Thyroid gland (tissue), 4 donors: Measurements from ENCODE around the gene HPDL. TPM values are rescaled to one million over a fixed set of nuclear protein-coding genes. Genes with fewer than 3 reads are reported as not detected.

Experiments
- DNase-seq, 2 donors: peaks; one replicate each; pipeline ENCODE4 v3.0.0-alpha.2; 2019
- H3K27ac ChIP-seq, 3 donors: fragments of 200-600 bp; sonication (generic); 1 replicate in 2 of 3; 2 replicates in 1 of 3; pipeline ENCODE4 v1.5.1; 2016 to 2019; ENCODE audit warnings: mild to moderate bottlenecking in 1 of 3, moderate library complexity in 1 of 3
- H3K27me3 ChIP-seq: fragments of 200-600 bp; sonication (generic); one replicate; pipeline ENCODE4 v1.5.1; 2019
- H3K36me3 ChIP-seq, 2 donors: fragments of 200-600 bp; sonication (generic); one replicate each; pipeline ENCODE4 v1.5.1; 2016 to 2019
- H3K4me1 ChIP-seq, 2 donors: fragments of 200-600 bp; sonication (generic); one replicate each; pipeline ENCODE4 v1.5.1; 2017 to 2019
- H3K4me3 ChIP-seq, 3 donors: fragments of 200-600 bp; sonication (generic); replicated peaks in 1 of 3; 1 replicate in 2 of 3; 2 replicates in 1 of 3; pipeline ENCODE4 v1.5.1; 2016; ENCODE audit warnings: mild to moderate bottlenecking in 1 of 3
- H3K9me3 ChIP-seq: fragments of 200-600 bp; sonication (generic); one replicate; pipeline ENCODE4 v1.5.1; 2017
- CTCF ChIP-seq, 6 experiments: fragments of 200-600 bp in 3 of 6; fragments of 450-650 bp in 3 of 6; sonication (generic) in 3 of 6; IDR thresholded peaks; one replicate each; pipeline ENCODE4 v1.5.1; 2016 to 2019; ENCODE audit warnings: antibody characterized with exemption in 6 of 6, mild to moderate bottlenecking in 2 of 6, inconsistent platforms in 1 of 6, moderate library complexity in 1 of 6
- POLR2A ChIP-seq, 2 donors: fragments of 450-650 bp; IDR thresholded peaks; one replicate each; pipeline ENCODE4 v1.6.1; 2017; ENCODE audit warnings: antibody characterized with exemption in 2 of 2, mild to moderate bottlenecking in 2 of 2, moderate library complexity in 1 of 2
- WGBS, 2 donors: methylation state at CpG; one replicate each; pipeline ENCODE4 v1.1.5; 2017; 5-methylcytosine and 5-hydroxymethylcytosine counted together
- intact Hi-C: fragments of 100-400 bp; cut with DNase I; formaldehyde crosslinking; loops from one replicate; pipeline ENCODE4 v1.15.1; 2023
- total RNA-seq, 4 donors: library from RNA; depleted of rRNA; stranded (reverse); fragments of >200 nt; gene quantifications; one replicate each; pipeline ENCODE4 v1.2.3, GENCODE V29; 2016

The HPDL gene
- total RNA-seq, 4 donors from 2014 or later = 0.27 to 3.5 (median 1.1) TPM

- TF ChIP-seq CTCF (IDR thresholded peaks at IDR 0.05) (no peak), POLR2A (IDR thresholded peaks at IDR 0.05) (no peak)
- WGBS, 2 donors = 93 to 95% methylated on average over 10 of the region's 10 CpGs
These were observed 4.1 kb upstream of the HPDL start for GRCh38 chr1:45322486-45323040.

GRCh38 chr1:45325851-45326506 lies 716 bp upstream of the HPDL start:
- peak overlapping the region in 1 of 3 donors; percentile 59 for H3K27ac ChIP-seq
- no peaks in the 10 kb centered on the region for H3K27me3 ChIP-seq
- H3K9me3 ChIP-seq = no peaks in the 10 kb centered on the region
- intact Hi-C loops = no loop called here
- H3K36me3 ChIP-seq = peaks cover 0 to 6% of the 10 kb centered on the region in 2 donors
- TF ChIP-seq CTCF (IDR thresholded peaks at IDR 0.05) = no peak
- no peak for TF ChIP-seq POLR2A (IDR thresholded peaks at IDR 0.05)
- DNase-seq = peak; percentile 74 to 75
- peaks cover 19 to 22% of the 10 kb centered on the region in 2 donors for H3K4me1 ChIP-seq
- peak overlapping the region in 1 of 3 donors; percentile 36 for H3K4me3 ChIP-seq
- 26 to 30% methylated on average over 6 of the region's 6 CpGs for WGBS, 2 donors

More at GRCh38 chr1:45322486-45323040, 4.1 kb upstream of the HPDL start:
- no peaks in the 10 kb centered on the region for H3K36me3 ChIP-seq
- intact Hi-C loops = no loop called here
- no peaks in the 10 kb centered on the region for H3K27me3 ChIP-seq
- H3K9me3 ChIP-seq = no peaks in the 10 kb centered on the region
- peaks cover 19 to 22% of the 10 kb centered on the region in 2 donors for H3K4me1 ChIP-seq
- H3K4me3 ChIP-seq = no peak overlapping the region
- no peak overlapping the region for H3K27ac ChIP-seq
- DNase-seq = no peak

GRCh38 chr1:45327644-45328515 lies 1.2 kb downstream of the HPDL start:
- TF ChIP-seq POLR2A (IDR thresholded peaks at IDR 0.05) (no peak), CTCF (IDR thresholded peaks at IDR 0.05) (no peak)
- DNase-seq = no peak
- H3K36me3 ChIP-seq = peaks cover 13 to 14% of the 10 kb centered on the region in 2 donors
- intact Hi-C loops = no loop called here
- H3K9me3 ChIP-seq = no peaks in the 10 kb centered on the region
- no peak overlapping the region for H3K27ac ChIP-seq
- no peaks in the 10 kb centered on the region for H3K27me3 ChIP-seq
- H3K4me1 ChIP-seq = peaks cover 19 to 22% of the 10 kb centered on the region in 2 donors
- no peak overlapping the region for H3K4me3 ChIP-seq
- 79 to 86% methylated on average over 5 to 18 of the region's 19 CpGs for WGBS, 2 donors

GRCh38 chr1:45328680-45329079 lies 2.0 kb downstream of the HPDL start:
- Histone ChIP-seq H3K27me3 (no peaks in the 10 kb centered on the region), H3K4me3 (no peak overlapping the region), H3K36me3 (peaks cover 13 to 22% of the 10 kb centered on the region in 2 donors), H3K9me3 (no peaks in the 10 kb centered on the region), H3K27ac (no peak overlapping the region), H3K4me1 (peaks cover 19 to 22% of the 10 kb centered on the region in 2 donors)
- no peak for DNase-seq
- TF ChIP-seq POLR2A (IDR thresholded peaks at IDR 0.05) (no peak), CTCF (IDR thresholded peaks at IDR 0.05) (no peak)
- WGBS, 2 donors = 87 to 89% methylated on average over 5 of the region's 5 CpGs
- intact Hi-C loops = no loop called here
